GM15510 (cell line): Measurements from ENCODE around the gene CD300C.

Source experiments
- POLR2A ChIP-seq: IDR thresholded peaks from 3 replicates; pipeline ENCODE4 v1.6.1; 2011; ENCODE audit warnings: borderline replicate concordance; ENCODE audit not compliant: insufficient read length; ENCODE audit errors: extremely low read depth

The CD300C gene

GRCh38 chr17:74567397-74567796 lies 21.5 kb upstream of the CD300C start, which contains the start of gene CD300H:
Gene CD300H, minus strand, starts transcription at chr17:74567509.
- no peak for TF ChIP-seq POLR2A

- TF ChIP-seq POLR2A: no peak
Observed at GRCh38 chr17:74566132-74566753, 20.3 kb upstream of the CD300C start.

DNA sequence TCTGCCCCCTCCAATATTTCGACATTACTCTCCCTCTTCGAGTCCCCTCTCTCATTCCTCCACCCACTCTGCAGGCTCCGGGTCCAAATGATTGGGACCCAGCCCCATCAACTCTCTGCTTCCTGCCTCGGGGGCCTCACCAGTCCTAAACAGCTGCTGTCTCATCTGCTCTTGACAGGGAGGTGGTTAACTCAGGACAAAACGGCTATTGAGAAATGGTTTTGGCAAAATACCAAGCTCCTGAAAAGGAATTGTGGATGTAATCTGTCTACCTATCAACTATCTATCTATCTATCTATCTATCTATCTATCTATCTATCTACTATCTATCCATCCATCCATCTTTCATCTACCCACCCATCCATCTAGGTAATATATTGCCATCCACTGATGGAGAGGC lies 19.2 kb upstream of the CD300C start:
- no peak for TF ChIP-seq POLR2A

DNA sequence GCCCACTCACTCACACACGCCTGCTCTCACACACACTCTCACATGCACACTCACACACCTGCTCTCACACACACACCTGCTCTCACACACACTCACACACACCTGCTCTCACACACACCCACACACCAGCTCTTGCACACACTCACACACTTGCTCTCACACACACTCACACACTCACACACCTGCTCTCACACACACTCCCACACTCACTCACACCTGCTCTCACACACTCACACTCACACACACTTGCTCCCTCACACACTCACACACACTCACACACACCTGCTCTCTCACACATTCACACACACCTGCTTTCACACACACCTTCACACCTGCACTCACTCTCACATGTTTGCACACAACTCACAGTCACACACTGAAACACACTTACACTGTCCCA lies 17.4 kb upstream of the CD300C start:
- no peak for TF ChIP-seq POLR2A

- no peak for TF ChIP-seq POLR2A
Observed at GRCh38 chr17:74561586-74561985, 15.7 kb upstream of the CD300C start.

DNA sequence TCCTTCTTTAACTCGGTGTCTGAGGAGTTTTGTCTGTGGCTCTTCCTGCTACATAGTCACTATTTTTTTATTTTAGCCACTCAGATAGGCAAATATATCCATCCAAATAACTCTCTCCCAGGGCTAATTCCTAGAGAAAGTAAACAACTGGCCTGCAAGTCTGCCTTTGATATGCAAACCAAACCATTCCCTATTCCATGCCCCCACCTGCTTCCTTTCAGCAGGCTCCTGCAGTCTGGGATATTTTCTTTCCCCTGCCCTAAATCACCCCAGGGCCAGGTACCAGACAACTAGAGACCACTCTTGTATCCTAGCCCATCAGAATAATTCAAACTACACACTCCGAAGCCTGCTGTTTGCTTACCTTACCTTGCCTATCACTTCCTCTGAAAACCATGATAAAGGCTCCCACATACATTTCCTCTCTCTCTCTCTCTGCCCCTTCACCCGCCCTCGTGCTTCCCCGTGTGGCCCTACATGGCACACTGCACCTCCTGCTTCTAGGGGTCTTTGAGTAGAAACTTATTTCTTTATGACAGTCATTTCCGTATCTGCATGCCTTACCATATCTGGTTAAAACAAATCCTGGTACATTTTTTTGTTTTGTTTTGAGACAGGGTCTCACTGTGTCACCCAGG lies 13.1 kb upstream of the CD300C start:
- TF ChIP-seq POLR2A: no peak

GRCh38 chr17:74555427-74555940 lies 9.6 kb upstream of the CD300C start:
- TF ChIP-seq POLR2A: no peak

GRCh38 chr17:74554909-74555308 lies 9.0 kb upstream of the CD300C start:
- no peak for TF ChIP-seq POLR2A

DNA sequence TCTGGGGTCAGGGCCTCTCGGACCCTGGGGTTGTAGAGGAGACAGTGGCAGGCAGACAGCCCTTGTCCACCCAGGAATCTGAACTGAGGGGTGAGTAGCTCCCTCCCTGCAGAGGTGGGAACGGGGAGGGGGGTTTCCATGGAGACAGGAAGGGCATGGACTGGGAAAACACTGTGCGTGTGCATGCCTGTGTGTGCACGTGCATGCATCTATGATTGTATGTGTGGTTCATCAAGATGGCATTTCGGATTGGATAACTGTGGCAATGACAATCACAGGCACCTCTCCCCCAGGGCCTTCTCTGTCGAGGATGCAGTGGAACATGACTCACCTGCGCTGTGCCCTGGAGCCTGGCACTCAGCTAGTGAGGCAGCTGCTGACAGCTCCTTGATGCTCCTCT lies 6.1 kb upstream of the CD300C start:
- TF ChIP-seq POLR2A: no peak

DNA sequence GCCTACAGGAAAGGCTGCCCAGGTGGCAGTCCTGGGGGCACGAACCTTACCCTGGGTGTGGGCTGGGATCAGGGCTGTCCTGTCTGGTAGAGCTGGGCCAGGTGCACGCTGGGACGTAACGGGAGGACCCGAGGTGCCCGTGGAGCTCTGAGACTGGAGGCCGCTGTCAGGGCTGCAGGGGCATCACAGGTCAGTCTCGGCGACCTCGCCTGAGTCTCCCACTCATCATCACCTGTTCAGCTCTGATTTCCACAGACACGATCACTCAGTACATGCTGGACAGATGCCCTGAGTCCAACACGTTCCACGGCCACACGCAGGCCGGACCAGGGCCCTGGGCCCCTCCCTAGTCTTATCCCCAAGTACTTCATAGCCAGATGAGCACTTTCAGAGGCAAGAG lies 4.7 kb upstream of the CD300C start:
- TF ChIP-seq POLR2A: no peak

GRCh38 chr17:74549343-74549742 lies 3.4 kb upstream of the CD300C start:
- no peak for TF ChIP-seq POLR2A

GRCh38 chr17:74547736-74548135 lies 1.8 kb upstream of the CD300C start:
- TF ChIP-seq POLR2A: no peak

- no peak for TF ChIP-seq POLR2A
Observed at GRCh38 chr17:74547264-74547663, 1.3 kb upstream of the CD300C start.

- no peak for TF ChIP-seq POLR2A
Observed at GRCh38 chr17:74546586-74546985, 671 bp upstream of the CD300C start.

DNA sequence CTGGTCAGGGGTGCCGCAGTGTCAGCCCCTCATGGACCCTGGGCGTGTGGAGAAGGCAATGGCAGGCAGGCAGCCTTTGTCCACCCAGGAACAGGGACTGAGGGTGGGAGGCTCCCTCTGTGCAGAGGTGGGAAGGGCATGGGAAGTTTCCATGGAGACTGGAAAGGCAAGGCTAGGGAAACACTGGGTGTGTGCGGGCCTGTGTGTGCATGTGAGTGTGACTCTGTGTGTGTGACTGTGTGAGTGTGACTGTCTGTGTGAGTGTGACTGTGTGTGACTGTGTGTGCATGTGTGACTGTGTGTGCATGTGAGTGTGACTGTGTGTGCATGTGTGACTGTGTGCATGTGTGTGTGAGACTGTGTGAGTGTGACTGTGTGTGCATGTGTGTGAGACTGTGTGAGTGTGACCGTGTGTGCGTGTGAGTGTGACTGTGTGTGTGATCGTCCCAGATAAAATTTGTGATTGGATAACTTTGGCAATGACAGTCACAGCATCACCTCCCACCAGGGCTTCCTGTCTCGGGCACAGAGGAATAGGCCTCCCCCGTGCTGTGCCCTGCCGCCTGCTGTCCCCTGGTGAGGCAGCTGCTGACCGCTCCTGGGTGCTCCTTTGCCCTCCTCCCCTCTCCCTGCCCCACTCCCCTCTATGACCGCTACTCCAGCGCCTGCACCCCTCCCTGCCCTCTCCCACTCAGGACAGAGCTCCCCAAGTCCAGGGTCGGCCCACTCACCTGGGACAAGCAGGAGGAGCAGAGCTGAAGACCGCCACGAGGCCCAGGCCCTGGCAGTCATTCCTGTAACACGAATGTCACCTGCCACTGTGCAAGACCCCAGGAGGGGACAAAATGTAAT lies 698 bp downstream of the CD300C start:
- no peak for TF ChIP-seq POLR2A
